Measurements from ENCODE around the gene ATP11C.

- TF ChIP-seq CTCF (IDR thresholded peaks at IDR 0.05; ENCODE audit: insufficient read depth, low read length), result no peak
- no peak for TF ChIP-seq POLR2AphosphoS5 (IDR thresholded peaks at IDR 0.05; ENCODE audit: low read depth)
- no peak for TF ChIP-seq REST (IDR thresholded peaks at IDR 0.05; ENCODE audit: insufficient replicate concordance, low read depth)
These were observed 112.4 kb downstream of the ATP11C start for GRCh38 chrX:139820358-139820984.

Measured in HL-60 (cell line).